ENCODE data around the gene SRSF3.
"Not testable (repeated sequence)": the region's sequence is repeated elsewhere in the genome, so short reads cannot be mapped to it uniquely, and the experiment has no call there.

SRSF3 gene

GRCh38 chr6:36605560-36606391 is 11.6 kb downstream of the SRSF3 start:
- DNase-seq: peak; percentile 28

GRCh38 chr6:36607305-36607682 is 13.1 kb downstream of the SRSF3 start:
- DNase-seq: not testable (repeated sequence)

- no peak for DNase-seq
Measured at GRCh38 chr6:36607683-36608386, 13.7 kb downstream of the SRSF3 start.

GRCh38 chr6:36608788-36609563 is 14.8 kb downstream of the SRSF3 start:
- DNase-seq: peak; percentile 21

GRCh38 chr6:36609582-36609981 is 15.4 kb downstream of the SRSF3 start:
- no peak for DNase-seq

GRCh38 chr6:36610041-36610955 is 16.1 kb downstream of the SRSF3 start:
- DNase-seq: no peak

- no peak for DNase-seq
Measured at GRCh38 chr6:36610956-36611336, 16.8 kb downstream of the SRSF3 start.

- DNase-seq: not testable (repeated sequence)
Measured at GRCh38 chr6:36611679-36612078, 17.5 kb downstream of the SRSF3 start.

- DNase-seq: no peak
Measured at GRCh38 chr6:36612101-36612625, 18.0 kb downstream of the SRSF3 start.

- no peak for DNase-seq
Measured at GRCh38 chr6:36613200-36613995, 19.2 kb downstream of the SRSF3 start.

GRCh38 chr6:36615018-36615761 is 21.0 kb downstream of the SRSF3 start:
- peak; percentile 70 for DNase-seq

- peak; percentile 69 for DNase-seq
Measured at GRCh38 chr6:36616893-36617521, 22.8 kb downstream of the SRSF3 start.

- no peak for DNase-seq
Measured at GRCh38 chr6:36618366-36619355, 24.5 kb downstream of the SRSF3 start.

GRCh38 chr6:36621371-36621855 is 27.3 kb downstream of the SRSF3 start:
- no peak for DNase-seq

- no peak for DNase-seq
Measured at GRCh38 chr6:36622901-36623546, 28.9 kb downstream of the SRSF3 start.

- DNase-seq: peak; percentile 80
Measured at GRCh38 chr6:36623547-36624459, 29.6 kb downstream of the SRSF3 start.

Data from EL (cell line).